ENCODE data around the gene GATAD2A. TPM values are rescaled to one million over a fixed set of nuclear protein-coding genes. Genes with fewer than 3 reads are reported as not detected.

The GATAD2A gene
- total RNA-seq, 2 donors from 2014 or later, result 41.7 to 138 TPM

- no peak for DNase-seq (ENCODE audit: low spot score)
- 82% methylated on average over 15 of the region's 15 CpGs for WGBS
- H3K9me3 ChIP-seq, result no peaks in the 10 kb centered on the region
- no peaks in the 10 kb centered on the region for H3K27me3 ChIP-seq (replicated peaks; ENCODE audit: insufficient read depth)
- TF ChIP-seq CTCF (IDR thresholded peaks at IDR 0.05) (no peak), POLR2A (IDR thresholded peaks at IDR 0.05) (no peak), POLR2AphosphoS5 (IDR thresholded peaks at IDR 0.05) (no peak)
- no peak overlapping the region for H3K4me3 ChIP-seq
- H3K36me3 ChIP-seq, result no peaks in the 10 kb centered on the region
- intact Hi-C loops (cut with DNase I), result no loop called here
- no peak overlapping the region for H3K27ac ChIP-seq
- H3K4me1 ChIP-seq (replicated peaks), result no peaks in the 10 kb centered on the region
These were observed 79.9 kb downstream of the GATAD2A start for GRCh38 chr19:19485161-19485997.

GRCh38 chr19:19485998-19486290 is 80.5 kb downstream of the GATAD2A start:
- intact Hi-C loops (cut with DNase I), result no loop called here
- no peaks in the 10 kb centered on the region for H3K27me3 ChIP-seq (replicated peaks; ENCODE audit: insufficient read depth)
- H3K9me3 ChIP-seq, result no peaks in the 10 kb centered on the region
- TF ChIP-seq POLR2A (IDR thresholded peaks at IDR 0.05) (no peak), CTCF (IDR thresholded peaks at IDR 0.05) (no peak), POLR2AphosphoS5 (IDR thresholded peaks at IDR 0.05) (no peak)
- no peaks in the 10 kb centered on the region for H3K4me1 ChIP-seq (replicated peaks)
- H3K27ac ChIP-seq, result no peak overlapping the region
- no peak for DNase-seq (ENCODE audit: low spot score)
- H3K36me3 ChIP-seq, result no peaks in the 10 kb centered on the region
- no peak overlapping the region for H3K4me3 ChIP-seq
- 96% methylated on average over 5 of the region's 5 CpGs for WGBS

- H3K9me3 ChIP-seq, result no peaks in the 10 kb centered on the region
- H3K27me3 ChIP-seq (replicated peaks; ENCODE audit: insufficient read depth), result no peaks in the 10 kb centered on the region
- H3K36me3 ChIP-seq, result no peaks in the 10 kb centered on the region
- TF ChIP-seq POLR2A (IDR thresholded peaks at IDR 0.05), result no peak
- TF ChIP-seq POLR2AphosphoS5 (IDR thresholded peaks at IDR 0.05), result no peak
- no peak for TF ChIP-seq CTCF (IDR thresholded peaks at IDR 0.05)
- no peak for DNase-seq (ENCODE audit: low spot score)
- H3K4me3 ChIP-seq, result no peak overlapping the region
- H3K4me1 ChIP-seq (replicated peaks), result no peaks in the 10 kb centered on the region
- intact Hi-C loops (cut with DNase I), result no loop called here
- WGBS, result 70% methylated on average over 15 of the region's 15 CpGs
- no peak overlapping the region for H3K27ac ChIP-seq
These were observed 81.0 kb downstream of the GATAD2A start for GRCh38 chr19:19486343-19487076.

- 47% methylated on average over 7 of the region's 9 CpGs for WGBS
- no peak overlapping the region for H3K27ac ChIP-seq
- H3K27me3 ChIP-seq (replicated peaks; ENCODE audit: insufficient read depth), result no peaks in the 10 kb centered on the region
- TF ChIP-seq POLR2A (IDR thresholded peaks at IDR 0.05) (no peak), POLR2AphosphoS5 (IDR thresholded peaks at IDR 0.05) (no peak), CTCF (IDR thresholded peaks at IDR 0.05) (no peak)
- intact Hi-C loops (cut with DNase I), result no loop called here
- H3K9me3 ChIP-seq, result no peaks in the 10 kb centered on the region
- H3K36me3 ChIP-seq, result peaks cover 0 to 2% of the 10 kb centered on the region in 2 donors
- H3K4me1 ChIP-seq (replicated peaks), result no peaks in the 10 kb centered on the region
- H3K4me3 ChIP-seq, result no peak overlapping the region
- no peak for DNase-seq (ENCODE audit: low spot score)
These were observed 81.8 kb downstream of the GATAD2A start for GRCh38 chr19:19487077-19487949.

Measured in prostate gland (tissue), 2 donors.